GM20431 (cell line): ENCODE measurements around the gene MYO7A.

Source experiments
- in situ Hi-C: fragments of 300-500 bp; cut with MseI, MboI; formaldehyde crosslinking; loops from one replicate; pipeline ENCODE4 v1.15.0; 2020; ENCODE audit warnings: low sequenced_read_pairs; ENCODE audit not compliant: unreplicated experiment

MYO7A gene

DNA sequence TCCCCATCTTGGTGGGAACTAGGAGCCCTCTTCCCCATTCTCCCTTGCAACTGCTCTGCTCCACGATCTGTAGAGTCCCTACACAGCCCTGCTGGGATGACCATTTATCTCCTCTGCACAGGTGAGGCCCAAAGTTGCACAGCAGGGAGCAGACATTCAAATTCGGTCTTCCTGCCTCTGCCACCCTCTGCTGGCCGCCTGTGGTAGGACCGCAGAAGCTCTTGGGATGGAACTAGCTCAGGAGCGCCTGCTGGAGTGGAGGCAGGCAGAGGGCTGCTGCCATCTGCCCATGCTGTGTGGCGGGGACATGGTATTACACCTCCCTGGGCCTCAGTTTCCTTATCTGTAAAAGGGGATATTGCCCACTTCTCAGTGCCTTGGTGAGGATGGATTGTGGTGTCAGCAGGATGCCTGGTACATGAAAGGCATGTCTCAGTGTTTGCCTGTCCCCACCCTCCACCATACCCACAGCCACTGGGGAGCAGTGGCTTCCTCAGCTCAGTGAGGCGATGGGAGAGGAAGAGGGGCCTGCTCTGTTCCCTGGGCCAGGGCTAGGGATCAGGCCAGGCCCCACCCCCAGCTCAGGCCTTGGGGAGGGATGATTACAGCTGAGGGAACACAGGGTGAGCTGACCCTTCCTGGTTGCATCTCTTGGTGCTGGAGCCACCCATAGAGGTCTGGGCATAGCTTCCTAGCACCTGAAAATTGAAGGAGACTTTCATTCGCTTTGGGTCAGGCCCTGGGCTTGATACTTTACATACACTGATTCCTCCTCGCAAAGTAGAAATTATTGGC, 36.7 kb upstream of the MYO7A start:
- in situ Hi-C loops: loop anchor here (10.0 kb wide), 1 partner anchor 47 kb away; no protein-coding TSS in a partner anchor

DNA sequence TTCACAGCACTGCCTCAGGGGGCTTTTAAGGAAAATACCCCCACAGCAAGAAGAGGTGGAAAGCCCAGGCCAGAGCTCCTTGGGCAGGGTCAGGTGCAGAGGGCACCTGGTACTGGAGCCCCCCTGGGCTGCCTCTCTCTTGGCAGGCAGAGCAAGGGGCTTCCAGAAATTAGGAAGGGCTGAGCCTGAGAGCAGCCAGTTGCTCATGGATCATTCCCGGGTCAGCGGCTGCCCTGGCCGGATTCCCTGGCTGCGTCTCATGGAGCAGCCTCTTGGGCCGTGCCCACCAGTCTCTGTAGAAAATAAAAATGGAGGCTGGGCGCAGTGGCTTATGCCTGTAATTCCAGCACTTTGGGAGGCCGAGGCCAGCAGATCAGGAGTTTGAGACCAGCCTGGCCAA, 35.7 kb upstream of the MYO7A start:
- in situ Hi-C loops: loop anchor here (10.0 kb wide), 1 partner anchor 48 kb away; no protein-coding TSS in a partner anchor

DNA sequence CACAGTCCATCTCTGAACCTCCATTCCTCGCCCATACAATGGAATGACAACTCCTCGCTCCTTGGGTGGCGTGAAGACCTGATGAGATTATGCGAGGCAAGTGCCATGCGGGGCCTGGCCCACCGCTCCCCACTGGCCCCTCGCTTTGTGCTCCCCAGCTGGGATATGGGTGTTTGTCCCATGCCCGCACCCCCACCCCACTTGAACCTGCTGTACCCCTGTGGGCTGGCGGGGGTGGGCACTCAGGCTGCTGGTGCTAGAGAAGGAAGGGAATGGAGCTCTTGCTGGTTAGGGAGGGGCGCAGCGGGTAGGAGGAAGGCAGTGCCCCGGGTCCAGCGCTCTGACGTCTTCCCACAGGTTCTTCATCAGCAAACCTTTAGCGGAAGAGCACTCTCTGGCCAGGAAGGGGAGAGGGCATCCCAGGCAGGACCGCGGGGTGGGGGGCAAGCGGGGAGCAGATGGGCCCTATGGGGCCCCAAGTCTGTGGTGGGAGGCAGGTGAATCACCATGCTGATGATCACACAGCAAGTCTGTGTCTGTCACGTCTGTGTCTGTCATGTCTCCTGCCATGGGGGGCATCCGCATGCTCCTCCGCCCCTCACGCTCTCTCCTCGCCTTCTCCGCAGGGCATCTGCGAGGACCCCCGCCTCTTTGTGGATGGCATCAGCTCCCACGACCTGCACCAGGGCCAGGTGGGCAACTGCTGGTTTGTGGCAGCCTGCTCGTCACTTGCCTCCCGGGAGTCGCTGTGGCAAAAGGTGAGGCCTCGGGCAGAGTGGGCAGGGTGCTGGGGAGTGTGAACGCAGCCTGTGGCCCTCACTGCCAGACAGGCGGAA, 34.8 kb upstream of the MYO7A start:
- in situ Hi-C loops: loop anchor here (10.0 kb wide), 1 partner anchor 48 kb away; no protein-coding TSS in a partner anchor

DNA sequence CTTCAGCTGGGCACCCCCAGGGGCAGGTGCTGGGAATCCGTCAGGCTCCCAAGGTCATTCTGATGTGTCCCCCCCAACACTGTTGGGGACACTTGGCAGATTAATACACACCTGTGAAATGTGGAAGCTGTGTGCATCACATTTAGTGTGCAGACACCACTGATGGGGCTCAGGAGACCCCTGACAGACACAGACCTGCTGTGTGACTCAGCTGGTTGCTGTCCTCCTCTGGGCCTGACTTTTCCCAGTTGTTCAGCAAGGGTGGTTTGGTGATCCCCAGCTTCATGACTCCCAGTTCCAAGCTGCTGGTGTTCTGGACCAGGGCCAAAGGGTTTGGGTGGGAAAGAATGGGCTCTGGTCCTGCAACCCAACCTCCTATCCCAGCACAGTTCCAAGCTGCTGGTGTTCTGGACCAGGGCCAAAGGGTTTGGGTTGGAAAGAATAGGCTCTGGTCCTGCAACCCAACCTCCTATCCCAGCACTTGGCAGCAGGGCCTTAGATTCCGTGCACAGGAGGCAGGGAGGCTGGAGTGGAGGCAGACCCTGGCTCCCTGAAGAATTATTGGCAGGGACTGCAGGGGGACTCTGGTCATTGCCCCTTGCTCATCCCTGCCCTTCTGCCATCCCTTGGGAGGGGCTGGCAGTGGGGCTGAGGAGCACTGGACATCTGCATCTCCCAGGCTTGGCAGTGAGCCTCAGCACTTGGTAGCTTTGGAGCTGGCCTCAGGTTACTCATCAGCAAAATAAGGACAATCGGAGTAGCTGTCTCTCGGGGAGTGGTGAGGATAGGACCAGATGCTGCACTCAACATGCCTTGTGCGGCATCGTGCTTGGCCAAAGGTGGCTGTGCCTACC, 33.8 kb upstream of the MYO7A start:
- in situ Hi-C loops: loop anchor here (10.0 kb wide), 1 partner anchor 49 kb away; no protein-coding TSS in a partner anchor

DNA sequence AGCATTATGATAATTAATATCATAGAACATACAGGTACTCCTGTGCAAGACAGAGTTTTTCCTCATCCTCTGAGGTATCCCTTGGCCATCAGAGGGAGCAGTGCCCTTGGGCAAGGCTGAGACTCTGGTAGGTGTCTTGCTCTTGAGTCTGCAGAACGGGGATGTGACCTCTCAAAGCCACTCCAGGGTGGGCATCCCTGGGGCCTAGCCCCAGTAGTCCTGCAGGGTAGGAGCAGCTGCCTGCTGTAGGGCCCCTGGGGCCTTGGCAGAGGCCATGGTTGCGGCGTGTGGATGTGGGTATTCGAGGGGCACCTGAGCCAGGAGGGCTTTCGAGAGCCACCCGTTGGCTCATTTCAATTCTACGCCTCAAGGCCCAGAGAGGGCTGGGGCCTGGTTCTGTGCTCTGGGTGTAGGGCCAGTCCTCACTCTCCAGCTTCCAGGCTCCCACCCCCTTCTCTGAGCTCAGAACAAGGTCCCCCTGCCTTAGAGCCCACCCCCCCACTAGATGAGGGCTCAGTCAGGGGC, 33.1 kb upstream of the MYO7A start:
- in situ Hi-C loops: loop anchor here (10.0 kb wide), 1 partner anchor 50 kb away; no protein-coding TSS in a partner anchor

DNA sequence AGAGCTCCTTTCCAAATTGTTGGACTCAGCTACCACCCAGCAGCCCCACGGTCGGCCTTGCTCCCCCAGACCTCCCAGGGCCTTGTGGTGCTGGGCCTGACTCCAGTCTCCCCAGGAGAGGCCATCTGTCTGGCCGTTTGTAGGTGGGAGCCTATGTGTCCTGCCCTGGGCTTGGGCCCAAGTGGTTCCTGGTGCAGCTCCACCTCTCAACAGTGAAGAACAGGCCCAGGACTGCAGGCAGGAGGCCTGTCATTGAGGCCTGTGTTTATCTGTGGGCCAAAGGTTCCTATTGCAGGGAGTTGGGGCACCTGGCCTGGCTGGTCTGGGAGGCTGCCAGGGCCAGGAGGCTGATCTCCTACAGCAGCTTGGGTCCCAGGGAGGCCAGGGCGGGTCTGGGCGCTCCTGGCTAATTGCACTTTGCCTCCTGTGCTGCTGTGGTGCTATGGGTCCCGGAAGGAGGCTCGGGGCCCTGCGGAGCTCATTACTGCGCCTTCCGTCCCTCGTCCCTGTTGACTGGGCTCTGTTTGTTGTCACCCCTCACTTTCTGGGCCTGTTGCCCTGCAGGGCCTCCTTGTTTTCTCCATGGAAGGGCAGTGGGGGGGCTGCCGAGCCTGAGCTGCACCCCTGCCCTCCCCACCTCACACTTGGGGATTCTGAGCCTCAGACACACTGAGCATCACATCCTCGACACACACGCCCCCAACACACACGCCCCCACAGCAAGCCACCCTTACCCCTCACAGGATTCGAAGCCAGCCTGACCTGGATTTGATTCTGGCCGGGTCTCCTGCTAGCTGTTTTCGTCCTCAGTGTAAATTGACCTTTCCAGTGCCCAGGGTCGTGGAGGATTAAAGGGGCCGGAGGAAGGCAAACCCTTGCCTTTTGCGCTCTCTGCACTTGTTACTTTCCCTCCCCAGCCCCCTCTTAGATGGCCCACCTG, 32.2 kb upstream of the MYO7A start:
- in situ Hi-C loops: loop anchor here (10.0 kb wide), 1 partner anchor 51 kb away; no protein-coding TSS in a partner anchor

DNA sequence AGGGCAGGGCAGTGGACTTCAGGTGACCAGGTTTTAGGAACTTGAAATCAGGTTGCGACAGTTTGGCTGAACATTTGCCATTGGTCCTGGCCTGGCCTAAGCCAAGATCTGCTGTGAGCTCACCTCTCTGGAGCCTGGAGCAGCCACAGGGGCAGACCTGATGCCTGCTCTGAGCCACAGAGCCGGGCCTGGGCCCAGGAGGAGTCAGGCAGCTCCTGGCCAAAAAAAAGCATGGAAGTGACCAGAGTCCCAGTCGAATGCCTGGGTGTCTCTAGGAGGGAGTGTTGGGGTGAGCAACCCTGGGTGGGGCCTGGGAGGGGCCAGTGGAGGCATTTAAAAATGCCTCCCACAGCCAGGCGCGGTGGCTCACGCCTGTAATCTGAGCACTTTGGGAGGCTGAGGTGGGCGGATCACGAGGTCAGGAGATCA, 31.4 kb upstream of the MYO7A start:
- in situ Hi-C loops: loop anchor here (10.0 kb wide), 1 partner anchor 52 kb away; no protein-coding TSS in a partner anchor

DNA sequence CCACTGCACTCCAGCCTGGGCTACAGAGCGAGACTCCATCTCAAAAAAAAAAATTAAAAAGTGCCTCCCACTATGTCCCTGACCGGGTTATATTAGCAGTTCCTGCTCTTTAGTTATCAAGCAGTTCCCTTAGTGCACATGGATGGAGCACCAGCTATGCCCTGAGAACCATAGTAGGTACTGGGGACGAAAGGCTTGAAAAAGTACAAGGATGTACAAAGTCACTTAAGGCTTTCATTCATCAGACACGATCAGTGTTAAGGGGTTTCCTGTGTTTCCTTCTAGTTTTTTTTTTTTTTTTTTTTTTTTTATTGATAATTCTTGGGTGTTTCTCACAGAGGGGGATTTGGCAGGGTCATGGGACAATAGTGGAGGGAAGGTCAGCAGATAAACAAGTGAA, 30.9 kb upstream of the MYO7A start:
- in situ Hi-C loops: loop anchor here (10.0 kb wide), 1 partner anchor 52 kb away; no protein-coding TSS in a partner anchor

DNA sequence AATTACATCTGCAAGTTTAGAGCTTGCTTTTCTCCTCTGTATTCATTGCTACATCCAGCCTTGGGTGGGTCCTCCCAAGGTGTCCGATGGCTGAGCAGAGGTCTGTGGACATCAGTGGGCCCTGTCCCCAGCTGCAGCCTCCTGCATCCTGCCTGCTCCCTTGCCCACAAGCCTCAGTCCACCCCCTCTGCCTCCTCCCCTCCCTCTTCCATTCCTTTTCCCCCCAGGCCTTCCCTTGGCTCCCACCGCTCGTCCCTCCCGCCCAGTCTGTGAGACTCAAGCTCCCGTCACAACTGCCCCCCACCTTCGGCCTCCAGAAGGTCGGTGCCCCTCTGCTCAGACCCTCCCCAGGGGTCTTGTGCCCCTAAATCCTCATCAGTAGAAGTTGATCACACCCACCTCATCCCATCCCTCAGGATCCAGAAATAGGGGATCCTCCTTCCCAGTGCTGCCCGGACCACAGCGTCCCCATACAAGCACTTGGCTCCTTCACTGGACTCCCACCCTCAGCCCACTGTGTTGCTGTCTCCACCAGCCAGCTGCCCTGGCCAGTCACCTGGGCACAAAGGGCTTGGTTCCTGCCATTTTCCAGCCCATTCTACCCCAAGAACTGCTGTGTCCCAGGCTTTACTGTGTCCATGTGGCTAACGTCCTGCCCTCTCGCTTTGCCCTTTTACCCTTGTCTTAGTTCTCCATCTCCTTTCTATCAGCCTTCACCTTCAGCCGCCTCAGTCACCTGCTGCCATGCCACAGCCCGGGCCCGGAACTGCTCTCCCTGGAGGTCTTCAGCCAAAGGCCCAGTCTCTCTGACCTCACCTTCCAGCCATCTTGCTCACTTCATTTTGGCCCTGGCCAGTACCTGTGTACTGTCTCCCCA, 27.6 kb upstream of the MYO7A start:
- in situ Hi-C loops: no loop called here

DNA sequence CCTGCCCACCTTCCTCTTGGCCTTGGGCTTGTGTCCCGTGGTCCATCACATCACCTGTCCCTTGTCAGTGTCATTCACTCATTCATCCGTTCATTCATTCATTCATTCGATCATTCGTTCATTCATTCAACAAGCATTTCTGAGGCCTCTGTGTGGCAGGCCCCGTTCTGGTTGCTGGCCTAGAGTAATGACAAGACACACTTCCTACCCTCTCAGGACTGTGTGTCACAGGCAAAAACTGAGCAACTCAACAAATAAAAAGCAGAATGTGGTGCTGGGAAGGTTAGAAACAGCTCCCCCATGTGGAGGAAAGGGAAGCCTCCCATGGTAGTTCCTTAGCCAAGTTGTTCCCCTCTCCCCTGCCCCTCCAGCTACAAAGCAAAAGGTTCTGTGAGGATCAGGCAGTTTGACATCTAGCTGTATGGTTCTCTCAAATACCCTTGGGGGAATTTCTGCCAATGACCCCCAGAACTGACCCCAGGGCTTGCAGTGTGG, 27.0 kb upstream of the MYO7A start:
- in situ Hi-C loops: no loop called here

DNA sequence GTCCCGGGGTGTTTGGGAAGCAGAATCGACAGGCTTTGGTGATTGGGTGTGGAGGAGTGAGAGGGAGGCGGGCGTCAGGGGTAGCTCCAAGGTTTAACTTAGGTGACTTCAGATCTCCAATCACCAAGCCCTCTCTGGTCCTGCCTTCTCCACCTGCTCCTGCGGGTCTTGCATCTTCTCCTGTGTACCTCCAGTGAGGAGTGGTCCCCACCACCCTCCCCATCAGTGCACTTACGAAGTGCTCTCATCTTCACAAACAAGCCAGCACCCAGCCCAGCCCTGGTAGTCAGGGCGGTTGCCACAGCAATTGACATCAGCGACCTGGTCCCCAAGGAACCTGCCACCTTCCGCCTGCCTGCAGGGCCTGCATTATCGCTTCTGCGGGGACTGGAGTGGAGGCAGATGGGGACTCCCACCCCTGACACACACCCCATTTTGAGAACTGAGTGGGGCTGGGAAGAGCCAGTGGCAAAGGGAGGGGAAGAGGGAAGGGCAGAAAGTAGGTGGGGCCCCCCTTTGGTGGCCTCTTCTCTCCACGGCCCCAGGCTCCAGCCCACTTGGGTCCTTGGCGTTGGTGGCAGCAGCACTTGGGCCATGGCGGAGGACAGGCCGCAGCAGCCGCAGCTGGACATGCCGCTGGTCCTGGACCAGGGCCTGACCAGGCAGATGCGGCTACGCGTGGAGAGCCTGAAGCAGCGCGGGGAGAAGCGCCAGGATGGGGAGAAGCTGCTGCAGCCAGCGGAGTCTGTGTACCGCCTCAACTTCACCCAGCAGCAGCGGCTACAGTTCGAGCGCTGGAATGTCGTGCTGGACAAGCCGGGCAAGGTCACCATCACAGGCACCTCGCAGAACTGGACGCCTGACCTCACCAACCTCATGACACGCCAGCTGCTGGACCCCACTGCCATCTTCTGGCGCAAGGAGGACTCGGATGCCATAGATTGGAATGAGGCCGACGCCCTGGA, 25.5 kb upstream of the MYO7A start, which contains the start of gene OMP:
Gene OMP, plus strand, starts transcription at position 595 of the 965 bp plus-strand sequence. Its CDS starts 0 bp downstream, at position 595.
- in situ Hi-C loops: no loop called here

DNA sequence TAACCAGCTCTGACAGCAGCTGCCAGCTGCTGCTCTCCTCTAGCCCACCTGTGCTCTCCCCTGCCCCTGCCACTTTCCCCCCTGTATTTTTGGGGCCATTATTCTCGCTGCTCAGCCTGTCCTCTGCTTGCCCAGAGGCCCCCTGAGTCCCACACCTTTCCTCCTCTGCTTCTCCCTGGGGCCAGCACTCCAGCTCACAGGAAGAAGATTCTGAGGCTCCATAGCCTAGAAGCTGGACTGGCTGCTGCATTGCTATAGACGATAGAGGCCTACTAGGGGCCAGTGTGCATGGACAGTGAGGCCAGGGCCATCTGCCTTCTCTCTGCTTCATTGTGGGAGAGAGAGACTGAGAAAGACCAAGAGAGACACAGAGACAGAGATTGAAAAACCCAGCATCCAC, 24.7 kb upstream of the MYO7A start:
- in situ Hi-C loops: no loop called here

DNA sequence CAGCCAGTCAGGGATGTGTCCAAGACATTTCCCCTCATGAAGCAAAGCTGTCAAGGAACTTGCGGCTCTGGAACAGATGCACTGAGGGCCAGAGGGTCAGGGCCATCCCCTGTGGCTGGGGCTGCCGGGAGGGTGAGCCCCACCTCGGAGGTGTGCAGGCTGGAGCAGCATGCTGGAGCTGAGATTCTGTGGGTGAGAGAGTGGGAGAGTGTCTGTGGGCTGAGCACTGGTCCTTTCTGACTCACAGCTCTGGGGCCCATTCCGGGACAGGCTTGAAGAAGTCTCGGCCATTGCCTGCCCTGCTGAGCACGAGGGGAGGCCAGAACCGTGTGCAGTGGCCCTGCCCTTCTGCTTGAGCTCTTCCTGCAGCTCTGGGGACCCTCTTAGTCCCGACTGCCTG, 23.3 kb upstream of the MYO7A start:
- in situ Hi-C loops: no loop called here

DNA sequence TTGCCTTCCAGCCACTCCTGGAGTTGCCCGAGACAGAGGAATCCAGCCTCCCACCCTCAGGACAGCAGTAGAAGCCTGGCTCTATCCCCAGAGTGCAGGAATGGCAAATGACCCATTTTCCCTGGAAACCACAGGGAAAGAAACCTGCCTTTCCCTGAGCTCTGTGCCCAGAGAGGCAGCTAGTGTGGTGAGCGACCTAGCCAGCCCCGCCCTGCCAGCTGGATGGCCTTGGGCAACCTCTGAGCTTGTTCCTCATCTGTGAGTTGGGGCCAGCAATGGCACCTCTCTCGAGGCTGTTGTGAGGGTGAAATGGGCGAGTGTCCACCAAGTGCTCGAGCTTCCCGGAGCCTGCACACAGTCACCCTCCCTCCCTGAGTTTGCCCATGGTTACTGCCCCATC, 21.7 kb upstream of the MYO7A start:
- in situ Hi-C loops: no loop called here

DNA sequence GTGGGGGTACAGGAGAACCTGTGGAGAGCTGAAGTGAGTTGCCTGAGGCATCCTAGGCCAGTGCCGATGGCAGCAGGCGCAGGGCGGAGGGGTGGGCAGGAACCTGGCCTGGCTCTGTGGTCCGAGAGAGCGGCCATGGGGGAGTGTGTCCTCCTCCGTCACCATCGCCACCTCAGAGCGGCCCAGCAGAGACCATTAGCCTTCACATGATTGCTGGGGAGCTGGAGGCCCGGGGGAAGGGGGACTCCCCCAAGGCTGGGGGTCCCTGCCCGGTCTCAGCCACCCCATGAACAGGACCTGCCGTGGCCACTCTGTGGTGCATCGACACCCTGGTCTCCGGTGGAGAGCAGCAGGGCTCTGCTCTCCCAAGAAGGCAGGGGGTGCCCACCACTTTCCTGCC, 21.3 kb upstream of the MYO7A start:
- in situ Hi-C loops: no loop called here

DNA sequence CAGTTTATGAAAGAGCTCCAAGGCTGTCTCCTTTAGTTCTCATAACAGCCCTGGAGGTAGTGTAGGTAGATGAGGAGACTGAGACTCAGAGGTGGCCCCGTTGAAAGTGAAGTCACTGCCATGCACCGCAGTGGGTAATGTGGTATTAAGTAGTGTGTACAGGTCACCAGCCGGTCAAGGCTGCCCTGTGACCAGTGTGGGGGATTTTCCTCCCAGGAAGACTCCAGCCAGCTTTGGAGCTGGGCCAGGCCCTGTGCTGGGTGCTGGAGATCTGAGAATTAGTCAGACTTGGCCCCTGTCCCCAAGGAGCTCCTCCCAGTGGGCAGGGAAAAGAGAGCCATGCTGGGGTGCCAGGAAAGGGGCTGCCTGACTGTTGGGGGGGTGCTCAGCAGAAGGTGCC, 20.1 kb upstream of the MYO7A start:
- in situ Hi-C loops: no loop called here
